Skin of body (tissue), 3 donors: ENCODE measurements around the gene CNEP1R1. TPM values are rescaled to one million over a fixed set of nuclear protein-coding genes. Genes with fewer than 3 reads are reported as not detected.

Experiments
- DNase-seq: peaks from one replicate; lab custom pipeline; 2025; lab: John Stamatoyannopoulos, UW
- small RNA-seq: library from RNA; depleted of rRNA; stranded (forward); fragments of <200 nt; gene quantifications from one replicate; pipeline ENCODE3, GENCODE V24; 2014; ENCODE audit warnings: low replicate concordance
- total RNA-seq: library from RNA; depleted of rRNA; stranded (reverse); fragments of >200 nt; gene quantifications from one replicate; pipeline ENCODE4 v1.2.3, GENCODE V29; 2014

The CNEP1R1 gene
- total RNA-seq, 1 donor from 2014 or later = 28.0 TPM

DNA sequence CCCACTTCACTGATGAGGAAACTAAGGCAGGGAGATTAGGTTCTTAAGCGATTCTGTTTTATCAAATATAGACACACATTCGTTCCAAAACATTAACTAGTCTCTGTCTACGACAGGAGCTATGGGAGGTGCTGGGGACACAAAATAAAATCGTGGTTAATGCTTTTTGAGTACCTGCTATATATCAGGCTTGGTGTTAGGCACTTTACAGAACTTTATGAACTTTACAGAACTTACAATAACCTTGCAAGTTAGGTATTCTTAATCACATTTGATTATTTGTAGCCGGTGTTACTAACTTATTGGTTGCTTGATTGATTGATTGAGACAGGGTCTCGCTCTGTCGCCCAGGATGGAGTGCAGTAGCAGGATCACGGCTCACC lies 40.2 kb downstream of the CNEP1R1 start:
- DNase-seq = no peak

DNA sequence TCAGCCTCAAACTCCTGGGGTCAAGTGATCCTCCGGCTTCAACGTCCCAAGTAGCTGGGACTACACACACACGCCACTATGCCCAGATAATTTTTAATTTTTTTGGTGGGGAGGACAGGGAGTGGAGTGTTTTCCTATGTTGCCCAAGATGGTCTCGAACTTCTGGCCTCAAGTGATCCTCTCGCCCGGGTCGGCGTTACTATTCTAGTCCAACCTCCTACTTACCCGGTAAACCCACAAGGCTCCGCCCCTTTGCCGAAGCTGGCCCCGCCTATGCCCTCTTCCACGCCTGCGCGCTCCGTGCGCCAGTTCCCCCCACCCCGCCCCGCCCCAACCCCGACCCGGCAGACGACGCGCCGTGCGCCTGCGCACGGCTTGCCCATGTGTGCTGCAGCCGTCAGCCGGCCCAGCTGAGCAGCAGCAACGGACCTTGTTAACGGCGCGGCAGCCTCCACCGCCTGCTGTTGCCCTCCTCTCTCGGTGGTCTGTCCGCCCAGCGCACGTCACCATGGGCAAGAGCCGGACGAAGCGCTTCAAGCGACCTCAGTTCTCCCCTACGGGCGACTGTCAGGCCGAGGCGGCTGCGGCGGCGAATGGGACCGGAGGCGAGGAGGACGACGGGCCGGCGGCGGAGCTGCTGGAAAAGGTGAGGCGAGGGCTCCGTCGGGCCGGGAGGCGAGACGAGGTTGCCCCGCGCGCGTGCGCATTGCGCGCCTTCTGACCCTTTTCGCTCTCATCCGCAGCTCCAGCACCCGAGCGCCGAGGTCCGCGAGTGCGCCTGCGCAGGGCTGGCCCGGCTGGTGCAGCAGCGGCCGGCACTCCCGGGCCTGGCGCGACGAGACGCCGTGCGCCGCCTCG lies 40.8 kb downstream of the CNEP1R1 start, which contains the start of gene HEATR3:
Gene HEATR3 (plus strand): TSS at position 347 of the 858 bp plus-strand sequence. CDS start 162 bp downstream, at position 509.
- DNase-seq = peak; percentile 83

DNA sequence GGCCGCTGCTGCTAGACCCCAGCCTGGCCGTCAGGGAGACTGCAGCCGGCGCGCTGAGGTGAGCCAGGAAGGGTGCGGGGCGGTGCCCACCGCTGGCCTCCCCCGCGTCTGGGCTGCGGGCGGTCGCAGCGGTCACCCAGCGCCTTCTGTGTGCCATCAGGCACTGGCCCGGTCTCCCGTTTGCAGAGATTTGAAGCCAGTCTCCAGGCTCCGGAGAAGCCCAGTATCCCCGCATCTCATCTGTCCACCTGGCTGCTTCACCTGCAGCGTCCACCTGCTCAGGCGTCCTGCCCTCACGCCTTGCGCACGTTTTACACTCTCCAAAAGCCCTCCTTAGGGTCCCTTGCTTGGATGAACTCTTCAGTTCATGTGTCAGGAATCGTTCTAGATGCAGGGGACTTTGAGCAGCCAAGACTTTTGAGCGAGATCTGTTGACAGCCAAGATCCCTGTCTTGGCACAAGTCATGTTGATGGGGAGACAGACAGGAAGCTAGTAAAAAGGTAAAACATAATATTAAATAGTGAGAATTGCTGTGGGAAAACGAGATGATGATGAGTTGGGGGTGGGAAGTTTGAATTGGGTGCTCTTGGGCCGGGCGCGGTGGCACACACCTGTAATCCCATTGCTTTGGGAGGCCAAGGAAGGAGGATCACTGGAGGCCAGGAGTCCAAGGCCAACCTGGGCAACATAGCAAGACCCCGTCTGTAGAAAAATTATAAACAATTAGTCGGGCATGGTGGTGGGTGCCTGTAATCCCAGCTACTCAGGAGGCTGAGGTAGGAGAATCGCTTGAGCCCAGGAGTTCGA lies 41.7 kb downstream of the CNEP1R1 start:
- DNase-seq = no peak

DNA sequence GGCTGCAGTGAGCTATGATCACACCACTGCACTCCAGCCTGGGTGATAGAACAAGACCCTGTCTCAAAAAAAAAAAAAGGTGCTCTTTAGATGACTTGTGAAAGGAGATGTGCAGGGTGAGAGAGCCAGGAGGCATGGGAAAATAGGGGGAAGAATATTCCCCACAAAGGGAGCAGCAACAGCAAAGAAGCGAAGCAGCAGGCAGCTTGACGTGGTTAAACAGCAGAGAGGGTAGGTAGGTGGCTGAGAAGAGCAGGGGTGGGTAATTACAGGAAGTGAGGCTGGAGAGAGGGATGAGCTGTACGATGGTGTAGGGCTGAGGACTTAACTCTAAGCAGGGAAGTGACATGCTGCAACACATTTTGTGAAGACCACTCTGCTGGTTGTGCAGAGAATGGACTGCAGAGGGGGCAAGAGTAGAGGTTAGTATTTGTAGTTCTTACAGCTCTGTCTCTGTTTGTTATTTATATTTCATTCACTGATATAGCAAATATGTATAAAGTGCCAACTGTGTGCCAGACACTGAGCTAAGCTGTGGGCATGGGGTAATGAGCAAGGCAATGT lies 42.3 kb downstream of the CNEP1R1 start:
- DNase-seq = no peak

DNA sequence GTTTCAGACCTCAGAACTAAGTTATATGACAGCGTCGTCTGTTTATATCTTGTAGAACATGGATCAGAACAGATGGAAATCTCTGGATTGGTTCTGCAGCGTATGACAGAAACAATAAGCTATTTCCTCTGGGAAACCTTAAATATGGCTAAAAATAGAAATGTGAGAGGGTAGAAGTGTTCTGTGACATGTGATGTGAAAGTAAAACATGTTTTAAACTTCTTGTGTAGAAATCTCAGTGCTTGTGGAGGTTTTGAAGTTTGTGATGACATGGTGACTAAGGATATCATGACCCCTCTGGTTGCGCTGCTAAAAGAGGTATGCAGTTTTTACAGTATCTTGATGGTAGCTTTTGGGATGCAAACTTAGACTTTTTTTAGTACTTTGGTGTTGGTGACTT lies 43.5 kb downstream of the CNEP1R1 start:
- no peak for DNase-seq

DNA sequence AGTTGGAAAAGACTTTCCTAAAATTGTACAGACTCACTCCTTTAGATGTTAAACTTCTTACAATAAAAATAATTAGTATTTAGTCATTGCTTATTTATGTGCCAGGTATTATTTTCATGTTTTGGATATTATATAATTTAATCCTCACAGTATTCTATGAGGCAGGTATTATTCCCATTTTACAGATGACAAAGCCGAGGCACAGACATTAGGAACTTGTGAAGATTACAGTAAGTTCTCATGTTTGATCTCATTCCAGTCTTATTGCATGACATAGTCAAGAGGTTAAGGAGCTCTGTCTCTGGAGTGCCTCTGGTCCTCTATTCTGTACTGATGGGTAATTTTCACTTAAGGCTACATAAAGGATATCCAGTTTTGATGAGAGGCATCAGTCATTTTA lies 44.0 kb downstream of the CNEP1R1 start:
- no peak for DNase-seq

DNA sequence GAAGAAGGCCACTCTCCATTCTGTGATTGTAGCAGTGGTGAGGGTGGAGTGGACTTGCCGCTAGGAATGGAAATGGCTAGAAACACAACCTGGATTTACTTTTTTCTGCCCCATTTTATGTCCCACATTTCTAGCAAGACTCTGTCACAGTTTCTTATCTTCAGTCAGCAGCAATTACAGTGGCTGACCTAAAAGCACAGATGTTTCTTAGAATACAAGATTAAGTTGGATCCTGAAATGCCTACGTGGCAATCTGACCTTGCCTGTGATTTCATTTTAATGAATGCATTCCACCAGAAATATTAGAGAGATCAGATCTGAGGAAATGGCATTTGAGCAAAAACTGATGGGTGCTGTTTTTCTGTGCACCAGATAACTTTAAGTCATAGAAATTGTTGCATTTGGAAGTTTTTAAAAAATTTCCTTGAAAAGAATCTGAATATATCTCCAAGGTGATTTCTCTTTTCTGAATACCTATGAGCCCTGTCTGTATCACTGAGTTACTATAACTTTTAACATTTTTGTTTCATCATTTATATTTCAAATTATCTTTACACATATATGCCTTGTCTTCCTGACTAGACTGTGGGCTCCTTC lies 46.1 kb downstream of the CNEP1R1 start:
- DNase-seq = no peak

DNA sequence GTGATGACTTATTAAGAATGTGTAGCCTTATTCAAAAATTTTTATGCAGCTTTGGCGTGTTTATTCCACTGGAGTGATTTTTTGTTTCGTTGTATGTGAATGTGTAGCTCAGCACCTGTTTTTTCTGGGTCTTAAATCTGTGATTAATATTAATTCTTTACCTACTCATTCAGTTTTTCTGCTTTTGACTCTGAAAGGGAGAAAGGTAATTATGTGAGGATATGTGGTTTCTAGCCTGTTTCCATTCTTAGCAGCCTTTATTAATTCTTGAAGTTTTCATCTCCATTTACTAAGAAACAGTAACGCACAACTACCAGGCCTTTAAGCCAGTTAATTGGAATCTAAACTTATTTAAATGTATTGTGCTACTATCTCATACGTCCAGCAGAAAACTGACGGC lies 47.7 kb downstream of the CNEP1R1 start:
- DNase-seq = no peak

DNA sequence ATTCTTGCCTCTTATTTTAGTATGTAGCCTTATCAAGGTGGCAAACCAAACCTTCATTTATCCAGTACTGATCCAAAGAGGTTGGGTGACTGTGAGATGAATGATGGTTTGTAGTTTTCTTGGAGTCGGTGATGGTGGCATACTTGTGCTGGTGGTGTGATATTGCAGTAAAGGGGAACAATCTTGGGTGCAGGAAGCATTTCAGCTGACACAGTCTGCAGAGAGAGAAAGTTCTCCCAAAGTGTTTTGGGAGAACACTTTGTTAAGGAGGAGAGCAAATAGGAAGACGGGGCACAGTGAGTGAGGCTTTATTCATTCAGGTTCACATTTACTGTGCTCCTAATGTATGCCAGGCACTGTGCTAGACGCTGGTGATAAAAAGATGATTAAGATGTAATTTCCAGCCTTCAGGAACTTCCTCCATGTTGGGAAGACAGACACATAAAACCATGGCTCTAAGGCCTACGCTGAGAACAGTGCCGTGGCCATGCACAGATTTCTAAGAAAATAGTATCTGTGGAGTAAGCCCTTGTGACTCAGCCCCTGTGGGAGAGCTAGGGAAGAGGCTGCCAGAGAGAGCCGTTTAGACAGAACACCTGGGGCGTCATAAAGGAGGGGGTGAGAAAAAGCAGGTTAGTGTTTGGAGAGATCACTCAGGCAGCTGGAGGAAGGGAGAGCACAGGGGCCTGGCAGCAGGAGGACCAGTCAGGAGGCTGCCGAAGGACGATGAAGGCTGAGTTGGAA lies 54.5 kb downstream of the CNEP1R1 start:
- no peak for DNase-seq

DNA sequence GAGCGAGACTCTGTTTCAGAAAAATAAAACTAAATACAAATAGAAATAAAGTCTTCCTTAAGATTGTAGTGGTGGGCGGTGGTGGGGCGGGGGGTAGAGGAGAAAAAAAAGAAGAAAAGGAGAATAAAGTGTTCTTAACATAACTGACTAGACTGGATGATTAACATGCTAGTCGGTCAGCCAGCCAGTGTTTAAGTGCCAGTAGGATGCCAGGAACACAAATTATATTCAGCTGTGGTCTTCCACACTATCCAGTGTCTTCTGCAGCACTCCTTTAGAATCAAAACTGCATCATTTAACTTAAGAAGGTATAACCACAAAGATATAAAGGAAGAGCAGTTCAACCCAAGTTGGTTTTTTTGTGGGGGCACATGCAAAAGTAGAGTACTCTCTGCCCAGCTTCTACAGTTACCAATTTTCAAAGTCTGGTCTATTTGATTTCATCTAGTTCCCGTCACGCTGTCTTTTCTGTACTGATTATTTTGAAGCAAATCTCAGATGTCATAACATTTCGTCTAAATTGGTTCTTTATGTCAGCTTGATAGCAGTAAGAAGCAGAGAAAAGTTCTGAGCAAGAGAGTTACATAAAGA lies 56.5 kb downstream of the CNEP1R1 start:
- DNase-seq = no peak

DNA sequence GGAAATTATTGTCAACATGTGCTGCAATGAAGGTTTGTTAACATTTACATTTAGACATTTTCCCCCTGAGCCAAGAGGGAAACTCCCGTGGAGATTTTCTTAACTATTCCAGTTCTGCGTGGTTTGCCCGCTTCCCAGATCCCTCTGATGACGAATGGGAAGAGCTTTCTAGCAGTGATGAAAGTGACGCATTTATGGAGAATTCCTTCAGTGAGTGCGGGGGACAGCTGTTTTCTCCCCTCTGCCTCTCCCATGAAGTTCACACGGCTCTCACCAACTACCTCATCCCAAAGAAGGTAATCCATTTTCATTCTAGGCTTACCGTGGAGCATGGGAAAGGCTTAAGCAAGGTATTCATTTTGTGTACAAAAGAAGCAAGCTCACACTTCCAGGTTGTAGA lies 59.0 kb downstream of the CNEP1R1 start:
- no peak for DNase-seq

DNA sequence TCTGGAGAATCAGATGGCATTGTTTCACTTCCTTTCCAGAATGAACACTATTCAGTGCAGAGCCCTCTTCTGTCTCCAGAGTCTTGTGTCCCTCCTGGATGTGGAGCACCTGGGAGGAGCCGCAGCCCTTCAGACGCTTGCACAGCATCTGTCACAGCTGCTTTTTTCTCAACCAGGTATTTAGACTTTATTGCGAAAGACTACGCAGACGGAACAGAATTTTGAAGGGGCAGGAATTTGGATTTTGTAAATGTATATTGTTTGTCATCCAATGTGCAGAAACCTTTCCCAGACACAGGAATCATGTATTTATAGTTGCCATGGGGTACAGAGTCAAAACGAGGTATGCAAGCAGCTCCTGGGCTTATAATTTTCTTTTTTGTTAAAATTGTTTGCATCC lies 61.2 kb downstream of the CNEP1R1 start:
- DNase-seq = no peak

Small RNA genes lying within 50 kb of the gene (small RNA-seq; reads per million reads assigned to genes)
- not detected for gene RF00017

Other genes with a start within 250 kb of the CNEP1R1 start
- gene ZNF423, start 169.1 kb upstream of the CNEP1R1 start, total RNA-seq = 8.0 TPM
- gene HEATR3, start 40.7 kb downstream of the CNEP1R1 start, total RNA-seq = 10.6 TPM
- gene TENT4B, start 128.1 kb downstream of the CNEP1R1 start, total RNA-seq = 8.7 TPM
- 13.6 TPM for gene ADCY7, start 241.3 kb downstream of the CNEP1R1 start, total RNA-seq